ENCODE results near the gene CDX2.

GRCh38 chr13:27929868-27930267 lies 39.2 kb downstream of the CDX2 start:
- no peak for TF ChIP-seq GATA3 (IDR thresholded peaks at IDR 0.05; ENCODE audit: low read depth, low read length)
- no peak for TF ChIP-seq GATA2 (IDR thresholded peaks at IDR 0.05; ENCODE audit: low read depth, low read length)
